Suprapubic skin (tissue), 4 donors: ENCODE data around the gene PKD2L2.

ENCODE experiments used
- CTCF ChIP-seq, 2 donors: fragments of 200-600 bp in 1 of 2; fragments of 450-650 bp in 1 of 2; sonication (generic) in 1 of 2; IDR thresholded peaks; one replicate each; pipeline ENCODE4 v1.5.1; 2016 to 2019; ENCODE audit warnings: antibody characterized with exemption in 2 of 2, mild to moderate bottlenecking in 1 of 2, moderate library complexity in 1 of 2
- EP300 ChIP-seq: sonication (generic); formaldehyde crosslinking; IDR thresholded peaks from one replicate; pipeline ENCODE4 v1.6.1; 2017; ENCODE audit warnings: antibody characterized with exemption
- POLR2A ChIP-seq, 2 donors: fragments of 450-650 bp; IDR thresholded peaks; one replicate each; pipeline ENCODE4 v1.6.1; 2017; ENCODE audit warnings: antibody characterized with exemption in 2 of 2, mild to moderate bottlenecking in 2 of 2, moderate library complexity in 2 of 2
- POLR2AphosphoS5 ChIP-seq, 3 donors: sonication (generic); formaldehyde crosslinking; IDR thresholded peaks; one replicate each; pipeline ENCODE4 v1.6.1; 2017; ENCODE audit warnings: antibody characterized with exemption in 3 of 3

- TF ChIP-seq POLR2A (IDR thresholded peaks at IDR 0.05) (no peak), CTCF (IDR thresholded peaks at IDR 0.05) (no peak), POLR2AphosphoS5 (IDR thresholded peaks at IDR 0.05) (no peak), EP300 (no peak)
Observed at GRCh38 chr5:137858223-137858916, 30.9 kb upstream of the PKD2L2 start.
